Measurements from ENCODE around the gene SGIP1.

Gene SGIP1

DNA sequence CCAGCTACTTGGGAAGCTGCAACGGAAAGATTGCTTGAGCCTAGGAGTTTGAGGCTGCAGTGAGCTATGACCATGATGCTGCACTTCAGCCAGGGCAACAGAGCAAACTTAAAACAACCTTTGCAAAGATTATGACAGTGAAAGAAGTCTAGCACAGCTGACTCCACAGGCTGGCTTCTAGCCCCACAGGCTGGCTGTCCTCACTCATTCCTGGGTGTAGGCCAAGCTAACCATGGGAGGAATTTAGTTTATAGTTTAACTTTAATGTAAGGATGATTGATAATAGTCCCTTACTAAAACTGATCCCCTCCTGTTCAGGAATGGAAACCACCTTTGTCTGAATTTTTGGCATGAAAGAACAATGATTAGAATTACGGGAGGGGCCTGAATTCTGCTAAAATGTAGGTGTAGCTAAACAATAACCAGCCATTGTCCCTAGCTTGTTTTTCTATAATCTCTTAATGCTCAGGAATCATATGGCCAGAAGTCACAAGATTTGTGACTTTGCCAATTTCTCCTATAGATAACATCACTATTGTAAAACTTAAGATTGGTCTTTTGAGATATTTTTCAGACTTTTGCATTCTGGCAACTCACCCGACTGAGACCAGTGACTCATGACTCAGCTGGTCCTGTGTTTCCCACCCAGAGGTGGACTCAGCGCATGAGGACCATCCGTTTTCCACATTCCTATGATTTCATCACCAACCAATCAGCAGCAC, 28.1 kb upstream of the SGIP1 start:
- no peak overlapping the region for H2AFZ ChIP-seq (ENCODE audit: low read depth, low read length)
- no peaks in the 10 kb centered on the region for H3K27me3 ChIP-seq (ENCODE audit: insufficient read depth, low read length)
- no peaks in the 10 kb centered on the region for H3K4me1 ChIP-seq (ENCODE audit: insufficient read depth, low read length)
- no peaks in the 10 kb centered on the region for H3K36me3 ChIP-seq (ENCODE audit: insufficient read depth, low read length)
- no peaks in the 10 kb centered on the region for H3K9me3 ChIP-seq (ENCODE audit: low read length)
- no peak overlapping the region for H3K4me3 ChIP-seq (ENCODE audit: low read length)

DNA sequence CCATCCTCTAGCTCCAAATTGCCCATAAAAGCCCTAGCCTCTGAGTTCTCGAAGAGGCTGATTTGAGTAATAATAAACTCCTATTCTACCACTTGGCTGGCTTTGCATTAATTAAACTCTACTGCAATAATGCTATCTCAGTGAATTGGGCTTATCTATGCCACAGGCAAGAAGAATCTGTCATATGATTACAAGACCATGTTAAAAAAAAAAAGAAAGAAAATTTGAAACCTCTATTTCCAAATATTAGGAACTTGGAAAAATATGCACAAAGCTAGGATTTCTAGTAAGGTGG, 27.6 kb upstream of the SGIP1 start:
- Histone ChIP-seq H3K4me1 (ENCODE audit: insufficient read depth, low read length) (no peaks in the 10 kb centered on the region), H3K9me3 (ENCODE audit: low read length) (no peaks in the 10 kb centered on the region), H3K4me3 (ENCODE audit: low read length) (no peak overlapping the region), H2AFZ (ENCODE audit: low read depth, low read length) (no peak overlapping the region), H3K27me3 (ENCODE audit: insufficient read depth, low read length) (no peaks in the 10 kb centered on the region), H3K36me3 (ENCODE audit: insufficient read depth, low read length) (no peaks in the 10 kb centered on the region)

DNA sequence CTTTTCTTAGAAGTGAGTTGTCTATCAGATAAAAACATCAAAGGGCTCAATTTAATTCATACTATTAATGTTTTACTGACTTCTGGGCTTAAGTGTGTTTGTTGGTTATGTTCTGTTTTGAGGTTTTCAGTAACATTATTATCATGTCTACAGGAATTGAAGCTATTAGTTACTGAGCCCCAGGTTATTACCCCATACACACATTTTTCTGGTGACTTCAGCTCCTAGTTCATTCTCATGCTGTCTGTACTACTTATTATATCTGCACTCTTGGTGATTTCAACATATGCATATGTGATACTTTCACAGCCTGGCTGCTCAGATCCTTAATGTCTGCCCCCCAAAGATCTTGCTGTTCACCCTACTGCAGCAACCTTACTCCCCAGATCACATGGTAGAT, 27.0 kb upstream of the SGIP1 start:
- Histone ChIP-seq H3K36me3 (ENCODE audit: insufficient read depth, low read length) (no peaks in the 10 kb centered on the region), H3K27me3 (ENCODE audit: insufficient read depth, low read length) (no peaks in the 10 kb centered on the region), H3K9me3 (ENCODE audit: low read length) (no peaks in the 10 kb centered on the region), H3K4me3 (ENCODE audit: low read length) (no peak overlapping the region), H3K4me1 (ENCODE audit: insufficient read depth, low read length) (no peaks in the 10 kb centered on the region), H2AFZ (ENCODE audit: low read depth, low read length) (no peak overlapping the region)

DNA sequence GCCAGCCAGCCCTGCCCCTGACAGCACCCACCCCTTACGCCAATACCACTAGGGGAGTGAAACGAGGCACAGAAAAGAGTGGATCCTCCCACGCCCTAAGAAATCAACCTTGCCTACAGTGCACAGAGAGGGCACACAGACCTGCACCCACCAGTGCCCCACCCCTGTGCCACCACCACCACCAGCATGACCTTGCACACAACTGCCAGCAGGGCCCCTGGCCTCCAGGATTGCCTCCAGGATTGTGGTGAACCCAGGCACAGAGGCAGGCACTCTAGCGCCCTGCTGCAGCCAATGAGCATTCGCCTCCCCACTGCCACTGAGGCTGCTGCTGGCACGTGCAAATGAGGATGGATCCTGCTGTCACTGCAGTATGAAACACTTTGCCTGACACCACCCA, 23.5 kb upstream of the SGIP1 start:
- no peaks in the 10 kb centered on the region for H3K27me3 ChIP-seq (ENCODE audit: insufficient read depth, low read length)
- H3K4me1 ChIP-seq (ENCODE audit: insufficient read depth, low read length): no peaks in the 10 kb centered on the region
- H2AFZ ChIP-seq (ENCODE audit: low read depth, low read length): no peak overlapping the region
- no peaks in the 10 kb centered on the region for H3K36me3 ChIP-seq (ENCODE audit: insufficient read depth, low read length)
- no peak overlapping the region for H3K4me3 ChIP-seq (ENCODE audit: low read length)
- no peaks in the 10 kb centered on the region for H3K9me3 ChIP-seq (ENCODE audit: low read length)

DNA sequence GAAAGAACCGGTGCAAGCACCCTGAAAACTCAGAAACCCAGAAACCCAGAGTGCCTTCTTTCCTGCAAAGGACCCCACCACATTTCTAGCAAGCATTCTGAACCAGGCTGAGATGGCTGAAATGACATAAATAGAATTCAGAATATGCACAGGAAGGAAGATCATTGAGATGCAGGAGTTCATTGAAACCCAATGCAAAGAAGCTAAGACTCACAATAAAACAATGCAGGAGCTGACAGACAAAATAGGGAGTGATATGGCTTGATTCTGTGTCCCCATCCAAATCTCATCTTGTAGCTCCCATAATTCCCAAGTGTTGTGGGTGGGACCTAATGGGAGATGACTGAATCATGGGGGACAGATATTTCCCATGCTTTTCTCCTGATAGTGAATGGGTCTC, 22.8 kb upstream of the SGIP1 start:
- H3K27me3 ChIP-seq (ENCODE audit: insufficient read depth, low read length): no peaks in the 10 kb centered on the region
- H2AFZ ChIP-seq (ENCODE audit: low read depth, low read length): no peak overlapping the region
- no peaks in the 10 kb centered on the region for H3K36me3 ChIP-seq (ENCODE audit: insufficient read depth, low read length)
- no peak overlapping the region for H3K4me3 ChIP-seq (ENCODE audit: low read length)
- H3K9me3 ChIP-seq (ENCODE audit: low read length): no peaks in the 10 kb centered on the region
- no peaks in the 10 kb centered on the region for H3K4me1 ChIP-seq (ENCODE audit: insufficient read depth, low read length)

- H3K4me1 ChIP-seq (ENCODE audit: insufficient read depth, low read length): no peaks in the 10 kb centered on the region
- no peak overlapping the region for H3K4me3 ChIP-seq (ENCODE audit: low read length)
- no peak overlapping the region for H2AFZ ChIP-seq (ENCODE audit: low read depth, low read length)
- H3K27me3 ChIP-seq (ENCODE audit: insufficient read depth, low read length): no peaks in the 10 kb centered on the region
- H3K9me3 ChIP-seq (ENCODE audit: low read length): no peaks in the 10 kb centered on the region
- no peaks in the 10 kb centered on the region for H3K36me3 ChIP-seq (ENCODE audit: insufficient read depth, low read length)
Observed at GRCh38 chr1:66517959-66518358, 16.0 kb upstream of the SGIP1 start.

GRCh38 chr1:66518654-66519053, 15.3 kb upstream of the SGIP1 start:
- H3K27me3 ChIP-seq (ENCODE audit: insufficient read depth, low read length): no peaks in the 10 kb centered on the region
- no peaks in the 10 kb centered on the region for H3K9me3 ChIP-seq (ENCODE audit: low read length)
- H3K4me3 ChIP-seq (ENCODE audit: low read length): no peak overlapping the region
- H3K4me1 ChIP-seq (ENCODE audit: insufficient read depth, low read length): no peaks in the 10 kb centered on the region
- H3K36me3 ChIP-seq (ENCODE audit: insufficient read depth, low read length): no peaks in the 10 kb centered on the region
- H2AFZ ChIP-seq (ENCODE audit: low read depth, low read length): no peak overlapping the region

- no peak overlapping the region for H3K4me3 ChIP-seq (ENCODE audit: low read length)
- H3K36me3 ChIP-seq (ENCODE audit: insufficient read depth, low read length): no peaks in the 10 kb centered on the region
- no peaks in the 10 kb centered on the region for H3K4me1 ChIP-seq (ENCODE audit: insufficient read depth, low read length)
- H3K27me3 ChIP-seq (ENCODE audit: insufficient read depth, low read length): no peaks in the 10 kb centered on the region
- H2AFZ ChIP-seq (ENCODE audit: low read depth, low read length): no peak overlapping the region
- H3K9me3 ChIP-seq (ENCODE audit: low read length): no peaks in the 10 kb centered on the region
Observed at GRCh38 chr1:66519992-66520391, 14.0 kb upstream of the SGIP1 start.

DNA sequence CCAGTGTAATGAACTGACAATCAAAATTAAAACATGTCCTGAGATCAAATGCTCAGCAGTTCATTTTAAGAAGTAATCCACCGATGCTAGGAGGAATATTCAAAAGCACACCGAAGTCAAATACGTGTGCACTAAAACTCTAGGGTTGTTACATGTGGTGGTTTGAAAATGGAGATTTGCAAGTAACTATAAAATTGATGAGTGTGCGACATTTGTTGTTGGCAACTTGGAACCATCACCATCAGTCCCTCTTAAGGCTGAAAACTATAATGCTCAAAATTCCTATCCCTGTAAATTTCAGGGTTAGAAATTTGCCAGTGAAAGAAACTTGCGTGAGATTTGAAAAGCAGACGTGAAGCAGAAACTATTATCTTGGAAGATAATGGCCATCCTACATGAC, 13.3 kb upstream of the SGIP1 start:
- no peaks in the 10 kb centered on the region for H3K27me3 ChIP-seq (ENCODE audit: insufficient read depth, low read length)
- H3K9me3 ChIP-seq (ENCODE audit: low read length): no peaks in the 10 kb centered on the region
- H3K4me1 ChIP-seq (ENCODE audit: insufficient read depth, low read length): no peaks in the 10 kb centered on the region
- no peak overlapping the region for H3K4me3 ChIP-seq (ENCODE audit: low read length)
- no peak overlapping the region for H2AFZ ChIP-seq (ENCODE audit: low read depth, low read length)
- no peaks in the 10 kb centered on the region for H3K36me3 ChIP-seq (ENCODE audit: insufficient read depth, low read length)

GRCh38 chr1:66521721-66522365, 12.1 kb upstream of the SGIP1 start:
- Histone ChIP-seq H3K27me3 (ENCODE audit: insufficient read depth, low read length) (no peaks in the 10 kb centered on the region), H2AFZ (ENCODE audit: low read depth, low read length) (no peak overlapping the region), H3K9me3 (ENCODE audit: low read length) (no peaks in the 10 kb centered on the region), H3K36me3 (ENCODE audit: insufficient read depth, low read length) (no peaks in the 10 kb centered on the region), H3K4me1 (ENCODE audit: insufficient read depth, low read length) (no peaks in the 10 kb centered on the region), H3K4me3 (ENCODE audit: low read length) (no peak overlapping the region)

GRCh38 chr1:66523562-66523961, 10.4 kb upstream of the SGIP1 start:
- Histone ChIP-seq H3K4me1 (ENCODE audit: insufficient read depth, low read length) (no peaks in the 10 kb centered on the region), H3K27me3 (ENCODE audit: insufficient read depth, low read length) (no peaks in the 10 kb centered on the region), H3K36me3 (ENCODE audit: insufficient read depth, low read length) (no peaks in the 10 kb centered on the region)

GRCh38 chr1:66525086-66525485, 8.9 kb upstream of the SGIP1 start:
- Histone ChIP-seq H3K36me3 (ENCODE audit: insufficient read depth, low read length) (no peaks in the 10 kb centered on the region), H3K27me3 (ENCODE audit: insufficient read depth, low read length) (no peaks in the 10 kb centered on the region), H3K9me3 (ENCODE audit: low read length) (no peaks in the 10 kb centered on the region), H3K4me1 (ENCODE audit: insufficient read depth, low read length) (no peaks in the 10 kb centered on the region), H2AFZ (ENCODE audit: low read depth, low read length) (no peak overlapping the region), H3K4me3 (ENCODE audit: low read length) (no peak overlapping the region)

More at GRCh38 chr1:66523562-66523961, 10.4 kb upstream of the SGIP1 start:
- H3K4me3 ChIP-seq (ENCODE audit: low read length): no peak overlapping the region
- no peaks in the 10 kb centered on the region for H3K9me3 ChIP-seq (ENCODE audit: low read length)
- no peak overlapping the region for H2AFZ ChIP-seq (ENCODE audit: low read depth, low read length)

DNA sequence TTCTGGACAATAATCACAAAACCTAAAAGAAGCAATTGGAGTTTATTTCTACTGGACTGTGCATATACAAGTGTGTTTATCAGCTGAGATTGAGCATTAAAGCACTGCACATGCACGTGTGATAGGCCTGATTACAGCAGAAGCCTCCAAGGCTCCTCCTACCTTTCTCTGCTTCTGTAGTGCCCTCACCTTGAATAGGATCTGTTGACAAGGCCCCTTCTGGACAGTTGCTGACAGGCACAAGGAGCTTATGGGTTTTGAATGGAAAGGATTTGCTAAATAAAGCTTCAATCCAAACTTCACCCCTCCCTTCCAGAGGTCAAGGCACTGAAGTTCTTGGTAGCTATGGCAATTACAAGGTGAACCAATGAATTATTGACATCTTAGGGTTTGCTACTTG, 7.9 kb upstream of the SGIP1 start:
- no peaks in the 10 kb centered on the region for H3K36me3 ChIP-seq (ENCODE audit: insufficient read depth, low read length)
- H3K4me3 ChIP-seq (ENCODE audit: low read length): no peak overlapping the region
- H3K27me3 ChIP-seq (ENCODE audit: insufficient read depth, low read length): no peaks in the 10 kb centered on the region
- no peaks in the 10 kb centered on the region for H3K4me1 ChIP-seq (ENCODE audit: insufficient read depth, low read length)
- H3K9me3 ChIP-seq (ENCODE audit: low read length): no peaks in the 10 kb centered on the region
- no peak overlapping the region for H2AFZ ChIP-seq (ENCODE audit: low read depth, low read length)

- Histone ChIP-seq H3K36me3 (ENCODE audit: insufficient read depth, low read length) (no peaks in the 10 kb centered on the region), H3K4me1 (ENCODE audit: insufficient read depth, low read length) (no peaks in the 10 kb centered on the region), H3K9me3 (ENCODE audit: low read length) (no peaks in the 10 kb centered on the region), H3K4me3 (ENCODE audit: low read length) (no peak overlapping the region), H2AFZ (ENCODE audit: low read depth, low read length) (no peak overlapping the region), H3K27me3 (ENCODE audit: insufficient read depth, low read length) (peaks cover 3% of the 10 kb centered on the region)
Observed at GRCh38 chr1:66526991-66527390, 7.0 kb upstream of the SGIP1 start.
